CD4-positive, alpha-beta T cell (primary cell): Measurements from ENCODE around the gene RET. TPM values are rescaled to one million over a fixed set of nuclear protein-coding genes. Genes with fewer than 3 reads are reported as not detected.

Source experiments
- ATAC-seq: fragments of 200-7000 bp; cut with Tn5 transposase; one replicate; pipeline ENCODE4 v1.10.0; 2022; ENCODE audit warnings: mild to moderate bottlenecking; ENCODE audit not compliant: poor library complexity
- CTCF ChIA-PET: fragments of 350-600 bp; sonication (Branson Sonifier 250); formaldehyde crosslinking; loops from one replicate; lab custom pipeline; 2021; ENCODE audit warnings: antibody characterized with exemption, inconsistent platforms; lab: Charles Lee
- POLR2A ChIA-PET: fragments of 350-600 bp; sonication (Branson Sonifier 250); formaldehyde crosslinking; loops from one replicate; lab custom pipeline; 2021; ENCODE audit warnings: antibody characterized with exemption, inconsistent platforms; lab: Charles Lee
- DNase-seq, 14 experiments: peaks; one replicate each; pipeline ENCODE4 v3.0.0-alpha.2; 2013 to 2020; ENCODE audit warnings: mixed read lengths in 2 of 14
- H3K27ac ChIP-seq, 2 donors: one replicate each; pipeline versions ENCODE4 v1.5.1 to v1.7.0; 2013; ENCODE audit warnings: low read length in 2 of 2, low read depth in 1 of 2, mild to moderate bottlenecking in 1 of 2
- H3K27me3 ChIP-seq, 2 experiments: 1 replicate in 1 of 2; 2 replicates in 1 of 2; pipeline versions ENCODE4 v1.6.1 to v1.7.0; 2013; ENCODE audit warnings: low read length in 2 of 2, control low read depth in 1 of 2, mild to moderate bottlenecking in 1 of 2, moderate library complexity in 1 of 2; ENCODE audit not compliant: insufficient read depth in 2 of 2, control insufficient read depth in 1 of 2
- H3K36me3 ChIP-seq: one replicate; pipeline ENCODE4 v1.6.1; 2013; ENCODE audit warnings: low read length, control low read depth; ENCODE audit not compliant: insufficient read depth
- H3K4me1 ChIP-seq: one replicate; pipeline ENCODE4 v1.6.1; 2013; ENCODE audit warnings: low read length, control low read depth; ENCODE audit not compliant: insufficient read depth
- H3K4me3 ChIP-seq: one replicate; pipeline ENCODE4 v1.5.1; 2013; ENCODE audit warnings: mild to moderate bottlenecking, low read length, moderate library complexity
- H3K9me3 ChIP-seq, 2 experiments: 1 replicate in 1 of 2; 2 replicates in 1 of 2; pipeline versions ENCODE4 v1.6.1 to v1.7.0; 2013; ENCODE audit warnings: low read length in 2 of 2, mild to moderate bottlenecking in 2 of 2, control low read depth in 1 of 2, moderate library complexity in 1 of 2; ENCODE audit not compliant: control insufficient read depth in 1 of 2, insufficient read depth in 1 of 2
- H3K27ac Mint-ChIP-seq: one replicate; pipeline ENCODE4 v1.8.0; 2020; ENCODE audit warnings: mixed read lengths
- H3K27me3 Mint-ChIP-seq: one replicate; pipeline ENCODE4 v1.8.0; 2021; ENCODE audit warnings: mixed read lengths
- H3K36me3 Mint-ChIP-seq: one replicate; pipeline ENCODE4 v1.8.0; 2021; ENCODE audit warnings: low read depth, mixed read lengths
- H3K4me1 Mint-ChIP-seq: one replicate; pipeline ENCODE4 v1.8.0; 2021; ENCODE audit warnings: low read depth, mixed read lengths
- H3K4me3 Mint-ChIP-seq: one replicate; pipeline ENCODE4 v1.8.0; 2020; ENCODE audit warnings: mild to moderate bottlenecking, mixed read lengths
- H3K9me3 Mint-ChIP-seq: one replicate; pipeline ENCODE4 v1.8.0; 2020; ENCODE audit warnings: mixed read lengths
- CTCF ChIP-seq: fragments of 200-600 bp; IDR thresholded peaks from one replicate; pipeline ENCODE4 v1.8.0; 2022; ENCODE audit warnings: antibody characterized with exemption, mild to moderate bottlenecking
- intact Hi-C, 2 experiments: fragments of 100-400 bp; cut with DNase I in 1 of 2; cut with micrococcal nuclease in 1 of 2; formaldehyde crosslinking; loops; one replicate each; pipeline versions ENCODE4 v1.15.1 to v1.9.0; 2023 to 2025; cut with DNase I, micrococcal nuclease
- total RNA-seq, 174 experiments: library from RNA in 2 of 174; stranded (reverse) in 2 of 174; gene quantifications; one replicate each; pipeline ENCODE4 v1.2.3 and lab custom pipeline; 2021 to 2026

Gene RET
- total RNA-seq, 2 experiments from 2014 or later, result not detected

GRCh38 chr10:43076311-43076875 lies 476 bp upstream of the RET start:
- Mint-ChIP-seq H3K9me3 (no peaks in the 10 kb centered on the region), H3K4me3 (no peak overlapping the region), H3K36me3 (no peaks in the 10 kb centered on the region), H3K27me3 (peaks cover 59% of the 10 kb centered on the region), H3K4me1 (peaks cover 4% of the 10 kb centered on the region), H3K27ac (no peak overlapping the region)
- Histone ChIP-seq H3K4me3 (no peak overlapping the region), H3K36me3 (no peaks in the 10 kb centered on the region), H3K4me1 (peaks cover 10% of the 10 kb centered on the region), H3K27me3 (peaks cover 14 to 26% of the 10 kb centered on the region in 2 experiments), H3K9me3 (no peaks in the 10 kb centered on the region), H3K27ac (no peak overlapping the region)
- ChIA-PET CTCF (no interaction called here), POLR2A (no interaction called here)
- ATAC-seq (no peak), DNase-seq (no peak)
- intact Hi-C loops, result no loop called here
- no peak for TF ChIP-seq CTCF

DNA sequence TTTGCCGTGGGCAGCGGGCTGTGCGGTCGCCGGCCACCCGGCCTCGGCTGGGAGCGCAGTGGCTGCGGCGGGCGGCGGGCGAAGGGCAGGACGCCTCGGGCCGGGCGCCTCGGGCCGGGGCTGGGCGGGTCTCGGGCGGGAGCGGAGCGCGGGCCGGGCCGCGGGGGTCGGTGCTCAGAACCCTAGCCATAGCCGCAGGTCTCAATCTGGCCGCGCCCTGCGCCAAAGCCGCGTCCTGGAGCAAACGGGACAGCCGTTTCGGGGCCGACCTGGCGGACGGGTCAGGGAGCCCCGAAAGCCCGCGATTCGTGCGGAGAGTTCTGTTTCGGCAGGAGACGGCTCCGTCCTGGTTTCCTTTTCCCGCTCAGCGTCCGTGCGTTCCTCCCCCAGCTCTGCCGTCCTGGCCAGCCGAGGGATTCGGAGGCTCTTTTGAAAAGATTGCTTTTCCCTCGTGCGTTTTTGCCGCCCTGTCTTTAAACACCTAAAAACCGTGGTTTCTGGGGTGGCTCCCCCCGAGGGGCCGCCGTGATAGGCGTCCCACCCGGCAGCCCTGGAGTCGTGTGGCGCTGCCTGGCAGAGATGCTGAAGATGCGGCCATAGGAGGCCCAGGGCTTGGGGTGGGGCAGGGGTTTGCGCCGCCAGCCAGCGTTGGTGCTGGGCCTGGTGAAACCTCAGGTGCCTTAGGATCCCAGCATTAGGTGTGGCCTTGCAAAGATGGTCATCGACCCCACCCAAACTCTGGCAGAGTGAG lies 727 bp downstream of the RET start:
- no peak for ATAC-seq
- no peak for TF ChIP-seq CTCF

DNA sequence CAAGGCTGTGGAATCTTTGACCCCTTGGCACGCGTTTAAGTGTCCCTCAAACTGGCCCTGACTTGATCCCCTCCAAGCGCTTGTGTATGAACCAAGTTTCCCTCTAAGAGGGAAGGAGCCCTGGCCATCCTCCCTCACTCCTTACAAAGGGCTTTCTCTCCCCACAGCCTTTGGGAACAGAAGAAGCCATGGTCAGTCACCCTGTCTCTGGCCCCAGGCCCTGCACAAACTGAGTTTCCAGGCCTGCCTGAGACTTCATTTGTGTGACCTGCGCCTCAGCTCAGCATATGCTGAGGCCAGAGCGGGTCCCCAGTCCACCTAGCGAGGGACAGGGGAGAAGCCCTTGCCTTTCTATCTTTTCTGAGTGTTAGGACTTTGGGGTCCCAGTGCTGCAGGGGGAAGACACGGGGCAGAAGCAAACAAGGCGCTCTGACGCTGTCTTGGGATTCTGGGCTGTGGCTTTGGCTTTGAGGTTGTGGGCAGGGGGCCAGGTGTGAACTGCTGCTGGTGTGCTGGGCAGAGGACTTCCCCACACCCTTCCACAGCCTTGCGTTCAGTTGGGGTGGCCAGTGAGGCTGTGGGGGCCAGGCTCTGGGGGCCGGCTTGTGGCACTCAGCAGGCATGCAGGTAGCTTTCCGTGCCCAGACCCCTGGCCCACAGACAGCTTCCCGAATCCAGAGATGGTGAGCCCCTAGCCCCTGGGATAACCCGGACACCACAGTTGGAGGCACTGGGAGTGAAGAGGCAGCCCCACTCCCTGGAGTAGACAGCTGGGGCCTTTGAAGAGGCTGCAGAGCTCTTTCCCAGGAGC lies 1.5 kb downstream of the RET start:
- CTCF ChIA-PET, result no interaction called here
- intact Hi-C loops, result no loop called here
- POLR2A ChIA-PET, result no interaction called here
- no peaks in the 10 kb centered on the region for H3K9me3 Mint-ChIP-seq
- Histone ChIP-seq H3K36me3 (no peaks in the 10 kb centered on the region), H3K4me3 (no peak overlapping the region), H3K9me3 (no peaks in the 10 kb centered on the region), H3K27me3 (peaks cover 14 to 37% of the 10 kb centered on the region in 2 experiments), H3K4me1 (peaks cover 10% of the 10 kb centered on the region), H3K27ac (no peak overlapping the region)
- peaks cover 60% of the 10 kb centered on the region for H3K27me3 Mint-ChIP-seq
- no peak for TF ChIP-seq CTCF
- peak overlapping the region; percentile 11 for H3K4me3 Mint-ChIP-seq
- ATAC-seq, result no peak
- H3K4me1 Mint-ChIP-seq, result peaks cover 4% of the 10 kb centered on the region
- H3K27ac Mint-ChIP-seq, result no peak overlapping the region
- no peaks in the 10 kb centered on the region for H3K36me3 Mint-ChIP-seq
- no peak for DNase-seq

More for the DNA sequence above, 727 bp downstream of the RET start:
- Histone ChIP-seq H3K4me3 (no peak overlapping the region), H3K4me1 (peaks cover 10% of the 10 kb centered on the region), H3K27me3 (peaks cover 14 to 31% of the 10 kb centered on the region in 2 experiments), H3K9me3 (no peaks in the 10 kb centered on the region), H3K27ac (no peak overlapping the region), H3K36me3 (no peaks in the 10 kb centered on the region)
- no peak for DNase-seq
- Mint-ChIP-seq H3K27ac (no peak overlapping the region), H3K27me3 (peaks cover 61% of the 10 kb centered on the region), H3K36me3 (no peaks in the 10 kb centered on the region), H3K4me1 (peaks cover 4% of the 10 kb centered on the region), H3K4me3 (peak overlapping the region; percentile 15), H3K9me3 (no peaks in the 10 kb centered on the region)
- CTCF ChIA-PET, result no interaction called here
- POLR2A ChIA-PET, result no interaction called here
- intact Hi-C loops, result no loop called here
